ENCODE data around the gene G6PC1. TPM values are rescaled to one million over a fixed set of nuclear protein-coding genes. Genes with fewer than 3 reads are reported as not detected.
"Not testable (repeated sequence)": the region's sequence is repeated elsewhere in the genome, so short reads cannot be mapped to it uniquely, and the experiment has no call there.

The G6PC1 gene
- total RNA-seq, 1 donor from 2014 or later: not detected

DNA sequence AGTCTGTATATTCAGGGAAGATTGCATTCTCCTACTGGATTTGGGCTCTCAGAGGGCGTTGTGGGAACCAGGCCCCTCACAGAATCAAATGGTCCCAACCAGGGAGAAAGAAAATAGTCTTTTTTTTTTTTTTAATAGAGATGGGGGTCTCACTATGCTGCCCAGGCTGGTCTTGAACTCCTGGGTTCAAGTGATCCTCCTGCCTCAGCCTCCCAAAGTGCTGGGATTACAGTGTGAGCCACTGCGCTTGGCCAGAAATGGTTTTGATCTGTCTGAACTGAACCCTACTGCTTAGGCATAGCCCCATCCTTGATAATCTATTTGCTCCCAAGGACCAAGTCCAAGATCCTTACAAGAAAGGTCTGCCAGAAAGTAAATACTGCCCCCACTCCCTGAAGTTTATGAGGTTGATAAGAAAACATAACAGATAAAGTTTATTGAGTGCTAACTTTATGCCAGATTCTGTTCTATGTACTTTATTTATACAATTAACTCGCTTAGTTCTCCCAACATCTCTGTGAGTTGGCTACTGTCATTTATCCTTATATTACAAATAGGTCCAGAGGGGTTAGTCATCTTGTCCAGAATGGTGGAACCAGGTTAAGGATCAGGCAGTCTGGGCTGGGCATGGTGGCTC is 13.5 kb downstream of the G6PC1 start:
- DNase-seq (ENCODE audit: low spot score): no peak
- no peaks in the 10 kb centered on the region for H3K4me1 Mint-ChIP-seq
- no peak overlapping the region for H3K27ac Mint-ChIP-seq
- H3K4me2 ChIP-seq: no peak overlapping the region
- no peak overlapping the region for H3K9ac ChIP-seq
- H3F3A ChIP-seq (ENCODE audit: low read depth): no peaks in the 10 kb centered on the region
- H3K4me3 Mint-ChIP-seq: no peak overlapping the region
- peaks cover 2% of the 10 kb centered on the region for H3K4me1 ChIP-seq
- no peaks in the 10 kb centered on the region for H3K27me3 ChIP-seq
- H3K9me3 Mint-ChIP-seq: no peaks in the 10 kb centered on the region
- H3K4me3 ChIP-seq: no peak overlapping the region
- H3K79me2 ChIP-seq (ENCODE audit: low read depth): no peaks in the 10 kb centered on the region
- H3K27ac ChIP-seq: no peak overlapping the region
- no peaks in the 10 kb centered on the region for H3K27me3 Mint-ChIP-seq (ENCODE audit: insufficient read depth, low read depth)
- no peaks in the 10 kb centered on the region for H4K20me1 ChIP-seq (ENCODE audit: low read depth)
- no peaks in the 10 kb centered on the region for H3K36me3 Mint-ChIP-seq
- peak overlapping the region; percentile 17 for H2AFZ ChIP-seq (replicated peaks)
- no peaks in the 10 kb centered on the region for H3K9me3 ChIP-seq (ENCODE audit: low read depth)
- TF ChIP-seq EZH2 (IDR thresholded peaks at IDR 0.05) (no peak), EZH2phosphoT487 (IDR thresholded peaks at IDR 0.05) (no peak)
- TF ChIP-seq, protein P1, sequence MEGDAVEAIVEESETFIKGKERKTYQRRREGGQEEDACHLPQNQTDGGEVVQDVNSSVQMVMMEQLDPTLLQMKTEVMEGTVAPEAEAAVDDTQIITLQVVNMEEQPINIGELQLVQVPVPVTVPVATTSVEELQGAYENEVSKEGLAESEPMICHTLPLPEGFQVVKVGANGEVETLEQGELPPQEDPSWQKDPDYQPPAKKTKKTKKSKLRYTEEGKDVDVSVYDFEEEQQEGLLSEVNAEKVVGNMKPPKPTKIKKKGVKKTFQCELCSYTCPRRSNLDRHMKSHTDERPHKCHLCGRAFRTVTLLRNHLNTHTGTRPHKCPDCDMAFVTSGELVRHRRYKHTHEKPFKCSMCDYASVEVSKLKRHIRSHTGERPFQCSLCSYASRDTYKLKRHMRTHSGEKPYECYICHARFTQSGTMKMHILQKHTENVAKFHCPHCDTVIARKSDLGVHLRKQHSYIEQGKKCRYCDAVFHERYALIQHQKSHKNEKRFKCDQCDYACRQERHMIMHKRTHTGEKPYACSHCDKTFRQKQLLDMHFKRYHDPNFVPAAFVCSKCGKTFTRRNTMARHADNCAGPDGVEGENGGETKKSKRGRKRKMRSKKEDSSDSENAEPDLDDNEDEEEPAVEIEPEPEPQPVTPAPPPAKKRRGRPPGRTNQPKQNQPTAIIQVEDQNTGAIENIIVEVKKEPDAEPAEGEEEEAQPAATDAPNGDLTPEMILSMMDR (IDR thresholded peaks at IDR 0.05): no peak
- H3K36me3 ChIP-seq: no peaks in the 10 kb centered on the region

DNA sequence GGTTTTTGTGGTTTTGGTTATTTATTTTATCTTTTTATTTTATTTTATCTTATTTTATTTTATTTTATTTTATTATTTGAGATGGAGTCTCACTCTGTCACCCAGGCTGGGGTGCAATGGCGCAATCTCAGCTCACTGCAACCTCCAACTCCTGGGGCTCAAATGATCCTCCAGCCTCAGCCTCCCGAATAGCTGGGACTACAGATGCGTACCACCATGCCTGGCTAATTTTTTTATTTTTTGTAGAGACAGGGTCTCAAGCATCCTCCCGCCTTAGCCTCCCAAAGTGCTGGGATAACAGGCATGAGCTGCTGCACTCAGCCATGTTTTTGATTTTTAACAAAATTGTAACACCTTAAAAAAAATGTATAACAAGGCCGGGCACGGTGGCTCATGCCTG is 14.7 kb downstream of the G6PC1 start:
- not testable (repeated sequence) for H3K27ac Mint-ChIP-seq; H3K27me3 Mint-ChIP-seq (ENCODE audit: insufficient read depth, low read depth); H3K36me3 Mint-ChIP-seq; DNase-seq (ENCODE audit: low spot score); H3K4me1 Mint-ChIP-seq; H3K79me2 ChIP-seq (ENCODE audit: low read depth); H3K27ac ChIP-seq; H2AFZ ChIP-seq (replicated peaks); H3K4me2 ChIP-seq; H3K4me3 Mint-ChIP-seq; H4K20me1 ChIP-seq (ENCODE audit: low read depth); H3K27me3 ChIP-seq; H3K36me3 ChIP-seq; H3K9me3 ChIP-seq (ENCODE audit: low read depth); H3K4me3 ChIP-seq; H3K9me3 Mint-ChIP-seq; H3F3A ChIP-seq (ENCODE audit: low read depth); H3K9ac ChIP-seq
- peaks cover 14% of the 10 kb centered on the region for H3K4me1 ChIP-seq

DNA sequence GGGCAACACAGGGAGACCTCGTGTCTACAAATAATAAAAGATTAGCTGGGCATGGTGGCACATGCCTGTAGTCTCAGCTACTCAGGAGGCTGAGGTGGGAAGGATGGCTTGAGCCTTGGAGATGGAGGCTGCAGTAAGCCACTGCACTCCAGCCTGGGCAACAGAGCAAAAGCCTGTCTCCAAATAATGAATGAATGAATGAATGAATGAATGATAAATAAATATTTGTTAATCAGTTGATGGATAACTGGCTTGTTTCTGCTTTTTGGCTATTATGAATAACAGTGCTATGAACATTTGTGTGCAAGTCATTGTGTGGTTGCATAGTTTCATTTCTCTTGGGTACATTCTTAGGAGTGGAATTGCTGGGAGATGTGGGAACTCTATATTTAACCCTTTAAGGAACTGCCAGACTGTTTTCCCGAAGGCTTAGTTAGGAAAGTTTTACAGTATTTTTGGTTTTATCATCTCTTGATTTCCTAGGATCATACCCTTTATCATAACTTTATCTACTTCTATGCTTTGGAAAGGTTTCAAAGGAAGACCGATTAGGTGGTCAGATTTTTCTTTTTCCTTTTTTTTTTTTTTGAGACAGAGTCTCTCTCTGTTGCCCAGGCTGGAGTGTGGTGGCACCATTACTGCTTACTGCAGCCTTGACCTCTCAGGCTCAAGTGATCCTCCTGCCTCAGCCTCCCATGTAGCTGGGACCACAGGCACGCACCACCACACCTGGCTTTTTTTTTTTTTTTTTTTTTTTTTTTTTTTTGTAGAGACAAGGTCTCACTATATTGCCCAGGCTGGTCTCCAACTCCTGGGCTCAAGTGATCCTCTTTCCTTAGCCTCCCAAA is 16.0 kb downstream of the G6PC1 start:
- H3K9me3 ChIP-seq (ENCODE audit: low read depth); H3K36me3 ChIP-seq; H3K27ac ChIP-seq; H3K4me2 ChIP-seq; H3K4me3 ChIP-seq; H3K36me3 Mint-ChIP-seq; H4K20me1 ChIP-seq (ENCODE audit: low read depth); H3K4me3 Mint-ChIP-seq; H3K9ac ChIP-seq; H3K9me3 Mint-ChIP-seq; H3F3A ChIP-seq (ENCODE audit: low read depth); H3K27me3 Mint-ChIP-seq (ENCODE audit: insufficient read depth, low read depth); DNase-seq (ENCODE audit: low spot score); H3K79me2 ChIP-seq (ENCODE audit: low read depth); H2AFZ ChIP-seq (replicated peaks); H3K4me1 Mint-ChIP-seq; H3K27me3 ChIP-seq; H3K27ac Mint-ChIP-seq: not testable (repeated sequence)
- H3K4me1 ChIP-seq: peaks cover 23% of the 10 kb centered on the region

DNA sequence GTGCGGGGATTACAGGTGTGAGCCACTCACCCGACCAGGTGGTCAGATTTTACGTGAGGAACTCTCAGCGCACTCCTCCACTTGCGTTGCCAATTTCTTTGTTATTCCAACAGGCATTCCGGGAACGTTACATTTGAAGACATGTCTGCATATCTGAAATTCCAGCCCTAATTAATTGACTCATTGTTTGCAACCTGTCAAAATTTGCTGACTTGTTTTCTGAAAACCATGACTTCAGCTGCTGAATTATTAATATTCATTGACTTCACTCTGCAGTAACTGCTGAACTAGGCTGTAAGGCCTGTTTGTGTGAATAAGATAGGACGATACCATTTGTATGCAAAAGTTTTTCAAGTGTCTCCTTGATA is 16.6 kb downstream of the G6PC1 start:
- Histone ChIP-seq H4K20me1 (ENCODE audit: low read depth) (no peaks in the 10 kb centered on the region), H3K27ac (no peak overlapping the region), H3K4me2 (no peak overlapping the region), H2AFZ (replicated peaks) (no peak overlapping the region), H3K4me1 (peaks cover 23% of the 10 kb centered on the region), H3K79me2 (ENCODE audit: low read depth) (no peaks in the 10 kb centered on the region), H3K9ac (no peak overlapping the region), H3K27me3 (no peaks in the 10 kb centered on the region), H3K36me3 (no peaks in the 10 kb centered on the region), H3K9me3 (ENCODE audit: low read depth) (no peaks in the 10 kb centered on the region), H3F3A (ENCODE audit: low read depth) (no peaks in the 10 kb centered on the region), H3K4me3 (no peak overlapping the region)
- TF ChIP-seq EZH2phosphoT487 (IDR thresholded peaks at IDR 0.05) (no peak), EZH2 (IDR thresholded peaks at IDR 0.05) (no peak)
- TF ChIP-seq, protein P1 (IDR thresholded peaks at IDR 0.05): no peak
- Mint-ChIP-seq H3K27me3 (ENCODE audit: insufficient read depth, low read depth) (peaks cover 5% of the 10 kb centered on the region), H3K4me3 (no peak overlapping the region), H3K36me3 (no peaks in the 10 kb centered on the region), H3K4me1 (peaks cover 2% of the 10 kb centered on the region), H3K9me3 (no peaks in the 10 kb centered on the region), H3K27ac (no peak overlapping the region)
- no peak for DNase-seq (ENCODE audit: low spot score)
